Measurements from ENCODE around the gene ZBTB39. TPM values are rescaled to one million over a fixed set of nuclear protein-coding genes. Genes with fewer than 3 reads are reported as not detected.

Gene ZBTB39
- total RNA-seq, 1 donor from 2014 or later = 6.4 TPM

- H3K27me3 Mint-ChIP-seq (ENCODE audit: unreplicated experiment) = peaks cover 64% of the 10 kb centered on the region
- no peaks in the 10 kb centered on the region for H3K9me3 Mint-ChIP-seq (ENCODE audit: unreplicated experiment)
- no peak for TF ChIP-seq CTCF (IDR thresholded peaks at IDR 0.05)
- no peaks in the 10 kb centered on the region for H3K36me3 Mint-ChIP-seq (ENCODE audit: unreplicated experiment)
- DNase-seq (ENCODE audit: extremely low spot score, unreplicated experiment) = peak; percentile 69
- peaks cover 1% of the 10 kb centered on the region for H3K4me1 Mint-ChIP-seq (ENCODE audit: unreplicated experiment)
- no peak overlapping the region for H3K4me3 Mint-ChIP-seq (ENCODE audit: unreplicated experiment)
- no peak overlapping the region for H3K27ac Mint-ChIP-seq (ENCODE audit: unreplicated experiment)
These were observed 47.9 kb downstream of the ZBTB39 start for GRCh38 chr12:56958422-56958821.

GRCh38 chr12:56957229-56958052 lies 48.9 kb downstream of the ZBTB39 start, which contains the start of gene RDH16:
Gene RDH16, minus strand, starts transcription at chr12:56957608. Its CDS starts 146 bp downstream, at chr12:56957462.
- Mint-ChIP-seq H3K36me3 (ENCODE audit: unreplicated experiment) (no peaks in the 10 kb centered on the region), H3K4me3 (ENCODE audit: unreplicated experiment) (no peak within 1 kb of the TSS), H3K27ac (ENCODE audit: unreplicated experiment) (no peak within 1 kb of the TSS), H3K27me3 (ENCODE audit: unreplicated experiment) (peaks cover 63% of the 10 kb centered on the region), H3K9me3 (ENCODE audit: unreplicated experiment) (no peaks in the 10 kb centered on the region), H3K4me1 (ENCODE audit: unreplicated experiment) (peaks cover 1% of the 10 kb centered on the region)
- no peak for TF ChIP-seq CTCF (IDR thresholded peaks at IDR 0.05)
- peak; percentile 72 for DNase-seq (ENCODE audit: extremely low spot score, unreplicated experiment)

- no peaks in the 10 kb centered on the region for H3K36me3 Mint-ChIP-seq (ENCODE audit: unreplicated experiment)
- H3K9me3 Mint-ChIP-seq (ENCODE audit: unreplicated experiment) = no peaks in the 10 kb centered on the region
- peaks cover 51% of the 10 kb centered on the region for H3K27me3 Mint-ChIP-seq (ENCODE audit: unreplicated experiment)
- H3K27ac Mint-ChIP-seq (ENCODE audit: unreplicated experiment) = no peak overlapping the region
- TF ChIP-seq CTCF (IDR thresholded peaks at IDR 0.05) = no peak
- no peak for DNase-seq (ENCODE audit: extremely low spot score, unreplicated experiment)
- no peak overlapping the region for H3K4me3 Mint-ChIP-seq (ENCODE audit: unreplicated experiment)
- H3K4me1 Mint-ChIP-seq (ENCODE audit: unreplicated experiment) = peaks cover 1% of the 10 kb centered on the region
These were observed 50.6 kb downstream of the ZBTB39 start for GRCh38 chr12:56955631-56956256.

- no peak overlapping the region for H3K4me3 Mint-ChIP-seq (ENCODE audit: unreplicated experiment)
- no peak overlapping the region for H3K27ac Mint-ChIP-seq (ENCODE audit: unreplicated experiment)
- peaks cover 1% of the 10 kb centered on the region for H3K4me1 Mint-ChIP-seq (ENCODE audit: unreplicated experiment)
- TF ChIP-seq CTCF (IDR thresholded peaks at IDR 0.05) = no peak
- peak; percentile 70 for DNase-seq (ENCODE audit: extremely low spot score, unreplicated experiment)
- no peaks in the 10 kb centered on the region for H3K36me3 Mint-ChIP-seq (ENCODE audit: unreplicated experiment)
- H3K9me3 Mint-ChIP-seq (ENCODE audit: unreplicated experiment) = no peaks in the 10 kb centered on the region
- H3K27me3 Mint-ChIP-seq (ENCODE audit: unreplicated experiment) = peaks cover 44% of the 10 kb centered on the region
These were observed 51.4 kb downstream of the ZBTB39 start for GRCh38 chr12:56954958-56955355.
